HG03175 (cell line): Measurements from ENCODE around the gene RASA3.
"Not testable (repeated sequence)": the region's sequence is repeated elsewhere in the genome, so short reads cannot be mapped to it uniquely, and the experiment has no call there.

Source experiments
- ATAC-seq: cut with Tn5 transposase; IDR thresholded peaks from one replicate; pipeline ENCODE4 v1.9.1; 2021; ENCODE audit warnings: mild to moderate bottlenecking, moderate library complexity; ENCODE audit not compliant: unreplicated experiment

RASA3 gene

GRCh38 chr13:114143806-114144605 lies 11.6 kb upstream of the RASA3 start:
- ATAC-seq: no peak

- no peak for ATAC-seq
These were observed 10.4 kb upstream of the RASA3 start for GRCh38 chr13:114142640-114143490.

DNA sequence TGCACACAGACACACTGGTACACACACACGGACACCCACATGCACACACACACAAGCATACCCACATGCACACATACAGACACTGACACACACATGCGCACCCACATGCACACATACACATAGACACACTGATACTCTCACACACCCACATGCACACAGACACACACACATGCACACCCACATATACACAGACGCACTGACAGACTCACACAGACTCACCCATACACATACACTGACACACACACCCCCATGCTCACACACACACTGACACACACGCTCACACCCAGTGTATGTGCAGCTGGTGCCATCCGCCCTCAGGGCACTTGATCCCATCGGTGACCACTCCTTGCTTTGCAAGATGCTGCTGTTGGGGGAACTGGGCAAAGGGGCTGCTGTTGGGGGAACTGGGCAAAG lies 9.7 kb upstream of the RASA3 start:
- ATAC-seq: no peak

DNA sequence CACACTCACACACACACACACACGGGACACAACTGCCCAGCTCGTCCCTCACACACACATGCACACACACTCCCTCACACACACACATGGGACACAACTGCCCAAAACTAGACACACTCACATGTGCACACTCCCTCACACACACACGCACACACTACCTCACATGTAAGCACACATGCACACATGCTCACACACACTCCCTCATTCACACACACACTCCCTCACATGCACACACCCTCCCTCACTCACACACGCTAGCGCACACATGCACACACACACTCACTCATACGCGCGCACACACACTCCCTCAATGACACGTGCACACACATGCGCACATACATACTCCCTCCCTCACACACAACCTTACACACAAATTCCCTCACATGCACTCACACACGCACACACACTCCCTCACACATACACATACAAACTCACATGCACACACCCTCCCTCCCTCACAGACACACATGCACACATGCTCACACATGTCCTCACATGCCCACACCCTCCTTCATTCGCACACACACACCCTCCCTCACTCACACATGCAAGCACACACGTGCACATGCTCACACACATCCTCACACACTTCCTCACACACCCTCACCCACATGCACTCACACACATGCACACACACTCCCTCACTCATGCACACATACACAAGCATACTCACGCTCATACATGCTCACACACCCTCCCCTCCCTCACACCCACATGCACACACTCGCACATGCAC lies 9.0 kb upstream of the RASA3 start:
- ATAC-seq: no peak

DNA sequence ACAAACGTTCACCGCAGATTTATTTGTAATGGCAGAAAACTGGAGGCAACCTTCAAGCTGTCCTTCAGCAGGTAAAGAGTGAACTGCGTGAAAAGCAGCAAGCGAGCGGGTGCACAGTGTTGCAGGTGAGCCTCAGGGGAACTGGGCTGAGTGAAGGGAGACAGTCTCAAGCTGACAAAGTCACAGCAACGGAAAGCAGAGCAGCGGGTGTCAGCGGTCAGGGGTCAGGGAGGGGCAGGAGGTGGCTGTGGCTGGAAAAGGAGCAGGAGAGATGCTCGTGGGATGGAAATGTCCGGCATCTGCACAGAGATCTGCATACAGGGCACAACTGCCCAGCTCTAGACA lies 8.5 kb upstream of the RASA3 start:
- peak; percentile 46 for ATAC-seq

- ATAC-seq: peak; percentile 8
These were observed 7.9 kb upstream of the RASA3 start for GRCh38 chr13:114140131-114140905.

DNA sequence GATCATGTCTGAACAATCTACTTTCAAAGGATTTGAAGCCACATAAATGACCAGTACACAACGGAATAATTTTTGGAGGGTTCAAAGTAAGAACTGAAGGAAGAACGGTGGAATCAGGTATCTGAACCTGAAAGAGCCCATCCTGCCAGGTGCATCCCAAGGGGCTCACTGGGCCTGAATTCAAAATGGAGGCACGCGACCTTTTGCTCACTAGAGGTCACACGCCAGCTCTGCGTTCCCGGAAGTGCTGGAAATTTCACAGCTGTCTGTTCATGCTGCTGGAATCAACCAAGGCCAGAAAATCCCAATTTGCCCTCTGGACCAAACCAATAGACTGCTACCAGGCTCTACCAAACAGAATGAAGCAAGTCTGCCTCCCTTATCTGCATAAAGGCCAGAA lies 4.2 kb upstream of the RASA3 start:
- no peak for ATAC-seq

- ATAC-seq: no peak
These were observed 3.3 kb upstream of the RASA3 start for GRCh38 chr13:114135731-114136171.

DNA sequence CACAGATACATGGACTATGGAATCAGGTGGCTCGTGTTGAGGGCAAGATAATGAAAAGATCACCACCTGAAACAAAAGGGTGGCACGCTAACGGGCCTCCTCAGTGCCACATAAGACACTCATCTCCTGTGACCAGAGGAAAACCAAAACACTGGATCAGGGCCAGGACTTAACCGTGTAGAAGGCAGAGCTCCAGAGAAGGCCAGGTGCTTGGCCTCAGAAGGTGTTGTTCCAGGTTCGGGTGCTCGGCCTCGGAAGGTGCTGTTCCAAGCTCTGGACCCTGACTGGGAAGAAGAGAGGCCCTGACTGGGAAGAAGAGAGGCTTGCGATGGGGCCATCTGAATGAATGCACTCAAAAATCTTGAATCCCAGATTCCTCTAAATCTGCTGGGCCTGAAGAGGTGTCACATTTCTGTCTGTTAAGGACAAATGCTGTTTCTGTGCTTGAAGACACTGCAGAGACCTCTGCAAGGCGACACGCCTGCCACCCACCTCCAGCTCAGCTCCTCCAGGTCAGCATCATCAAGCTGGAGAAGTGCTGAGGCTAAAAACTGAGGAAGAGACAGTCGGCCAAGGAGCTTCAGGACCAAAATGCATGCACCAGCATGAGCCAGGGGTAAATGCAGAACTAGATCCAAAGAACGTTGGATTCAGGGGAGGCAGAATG lies 2.7 kb upstream of the RASA3 start:
- no peak for ATAC-seq

DNA sequence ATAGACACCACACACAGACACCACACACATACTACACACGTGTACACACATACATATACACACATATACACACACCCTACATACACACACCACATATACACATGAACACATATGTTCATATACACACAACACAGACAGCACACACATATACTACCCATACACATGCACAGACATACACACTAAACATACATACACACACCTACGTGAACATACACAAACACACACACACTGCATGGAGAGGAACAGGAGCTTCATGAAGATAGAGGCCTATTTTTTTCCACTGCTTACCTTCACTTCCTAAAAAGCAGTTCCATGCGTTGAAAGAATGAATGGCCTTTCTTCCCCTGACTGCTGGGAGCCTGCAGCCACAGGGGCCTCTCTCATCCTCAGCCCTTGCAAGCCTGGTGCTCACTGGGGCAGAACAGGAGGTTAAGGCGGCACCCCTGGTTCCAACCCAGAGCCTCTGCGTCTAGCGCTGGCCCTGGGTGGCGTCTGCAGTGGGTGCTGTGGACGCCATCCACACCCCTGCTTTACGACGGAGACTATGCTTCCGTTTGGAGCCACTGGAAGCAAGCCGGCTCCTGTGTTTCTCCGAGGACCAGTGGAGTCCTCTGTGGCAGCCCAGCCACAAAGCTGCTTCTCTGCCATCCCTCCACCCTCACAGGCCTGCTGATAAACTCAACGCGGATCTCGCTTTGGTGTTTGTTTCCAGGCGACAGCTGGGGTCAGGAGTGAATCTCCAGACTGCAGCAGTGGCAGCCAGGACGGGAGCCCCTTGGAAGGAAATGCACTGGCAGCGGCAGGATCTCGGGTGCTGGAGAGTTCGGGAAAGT lies 1.9 kb upstream of the RASA3 start:
- ATAC-seq: no peak

DNA sequence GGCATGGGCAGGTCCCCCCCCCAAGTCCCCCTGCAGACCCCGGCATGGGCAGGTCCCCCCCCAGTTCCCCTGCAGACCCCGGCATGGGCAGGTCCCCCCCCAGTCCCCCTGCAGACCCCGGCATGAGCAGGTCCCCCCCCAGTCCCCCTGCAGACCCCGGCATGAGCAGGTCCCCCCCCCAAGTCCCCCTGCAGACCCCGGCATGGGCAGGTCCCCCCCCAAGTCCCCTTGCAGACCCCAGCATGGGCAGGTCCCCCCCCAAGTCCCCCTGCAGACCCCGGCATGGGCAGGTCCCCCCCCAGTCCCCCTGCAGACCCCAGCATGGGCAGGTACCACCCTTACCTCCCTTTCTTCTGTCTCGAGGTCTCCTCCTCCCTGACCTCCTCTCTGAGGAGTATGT lies 1.1 kb upstream of the RASA3 start:
- not testable (repeated sequence) for ATAC-seq

DNA sequence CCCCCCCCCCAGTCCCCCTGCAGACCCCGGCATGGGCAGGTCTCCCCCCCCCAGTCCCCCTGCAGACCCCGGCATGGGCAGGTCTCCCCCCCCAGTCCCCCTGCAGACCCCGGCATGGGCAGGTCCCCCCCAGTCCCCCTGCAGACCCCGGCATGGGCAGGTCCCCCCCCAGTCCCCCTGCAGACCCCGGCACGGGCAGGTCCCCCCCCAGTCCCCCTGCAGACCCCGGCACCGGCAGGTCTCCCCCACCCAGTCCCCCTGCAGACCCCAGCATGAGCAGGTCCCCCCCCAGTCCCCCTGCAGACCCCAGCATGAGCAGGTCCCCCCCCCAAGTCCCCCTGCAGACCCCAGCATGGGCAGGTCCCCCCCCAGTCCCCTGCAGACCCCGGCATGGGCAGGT lies 703 bp upstream of the RASA3 start:
- ATAC-seq: not testable (repeated sequence)

DNA sequence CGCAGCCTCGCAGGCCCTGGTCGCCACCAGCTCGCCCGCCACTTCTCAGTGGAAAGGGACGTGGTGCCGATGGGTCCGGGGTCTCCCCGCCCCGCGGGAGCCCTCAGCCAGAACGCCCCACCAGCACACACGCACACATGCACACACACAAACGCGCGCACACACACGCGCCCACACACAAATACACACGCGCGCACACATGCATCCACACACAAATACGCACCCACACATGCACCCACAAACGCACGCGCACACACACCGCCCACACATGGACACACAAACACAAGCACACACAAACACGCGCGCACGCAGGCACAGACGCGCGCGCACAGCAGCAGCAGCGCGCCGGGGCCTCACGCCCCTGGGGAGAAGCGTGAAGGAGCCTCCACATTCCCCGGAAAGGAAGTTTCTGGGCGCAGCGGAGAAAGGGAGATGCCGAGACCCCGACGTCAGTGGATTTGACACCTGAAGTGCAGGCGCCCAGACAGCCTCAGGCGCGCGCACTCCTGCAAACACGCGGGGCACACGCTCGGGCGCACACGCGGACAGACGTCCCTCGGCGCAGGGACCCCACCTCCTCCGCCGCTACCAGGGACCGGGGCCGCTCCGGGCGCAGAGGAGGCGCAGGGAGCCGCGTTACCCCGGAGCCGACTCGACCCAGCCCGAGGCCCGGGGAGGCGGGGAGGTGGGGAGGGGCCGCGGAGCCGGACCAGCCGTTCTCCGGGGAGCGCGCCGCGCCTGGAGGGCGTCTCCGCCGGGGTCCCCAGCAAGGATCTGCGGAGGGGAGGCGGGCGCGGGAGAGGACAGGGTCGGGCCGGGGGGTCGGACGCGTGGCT lies 622 bp downstream of the RASA3 start:
- no peak for ATAC-seq

DNA sequence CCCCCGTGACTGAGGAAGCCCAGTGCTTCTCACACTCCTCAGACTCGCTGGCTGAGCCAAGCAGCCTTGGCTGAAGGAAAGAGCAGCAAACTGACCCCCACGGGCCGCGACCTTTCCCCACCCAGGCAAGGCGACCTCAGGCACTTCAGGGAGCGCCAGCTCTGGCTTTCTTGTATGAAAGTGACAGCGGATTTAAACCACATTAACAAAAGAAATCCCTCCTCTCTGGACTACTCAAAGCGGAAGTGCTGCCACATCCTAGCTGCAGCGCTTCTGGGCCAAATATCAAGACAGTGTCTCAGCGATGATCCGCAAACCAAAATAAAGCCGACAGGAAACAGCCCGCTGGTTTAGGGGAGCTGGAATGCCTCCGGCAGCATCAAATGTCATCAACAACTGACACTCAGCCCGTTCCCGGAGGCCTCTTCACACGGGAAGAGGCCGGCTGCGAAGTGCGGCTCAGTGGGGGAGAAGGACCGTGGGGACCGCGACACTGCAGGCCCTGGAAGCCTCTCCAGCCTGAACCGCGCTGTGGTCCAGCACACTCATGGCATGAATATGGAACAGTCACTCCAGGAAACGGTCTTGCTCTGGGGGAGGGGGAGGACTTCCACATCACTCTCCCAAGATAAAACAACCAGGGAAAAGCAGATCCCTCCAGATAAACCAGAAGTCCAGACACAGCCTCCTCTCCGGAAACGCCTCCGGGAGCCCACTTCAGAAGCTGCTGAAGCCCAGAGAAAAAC lies 1.4 kb downstream of the RASA3 start:
- ATAC-seq: no peak

DNA sequence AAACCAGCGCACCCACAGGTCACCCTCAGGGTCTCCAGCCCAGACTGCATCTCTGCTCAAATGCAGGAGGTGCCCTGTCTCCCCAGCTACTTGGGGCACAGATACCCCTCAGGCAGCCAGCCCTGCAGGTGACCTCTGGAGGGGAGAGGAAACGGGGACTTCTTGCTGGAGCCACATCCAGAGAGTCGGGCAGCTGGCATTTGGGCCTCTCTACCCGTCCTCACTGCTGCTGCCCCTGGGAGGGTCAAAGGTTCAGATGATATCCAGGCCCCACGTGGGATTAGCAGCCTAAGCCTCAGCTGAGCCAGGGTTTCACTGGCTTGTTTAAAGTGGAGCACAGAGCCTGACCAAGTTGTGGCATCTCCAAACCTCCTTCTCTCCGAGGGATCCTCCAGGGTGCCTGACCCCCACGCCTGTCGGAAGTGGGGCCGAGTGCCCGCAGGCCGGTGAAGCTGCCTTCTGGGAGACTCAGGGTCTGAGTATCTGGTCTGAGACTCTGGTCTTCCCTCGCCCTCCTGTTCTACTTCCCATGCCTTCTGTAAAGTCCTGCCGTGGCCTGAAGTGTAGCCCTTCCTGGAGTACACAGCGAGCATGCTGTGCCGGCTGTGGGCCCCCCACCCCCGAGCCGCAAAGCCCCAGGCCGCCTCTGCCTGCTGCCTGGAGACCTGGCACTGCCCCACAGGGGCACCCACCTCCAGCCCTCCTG lies 2.1 kb downstream of the RASA3 start:
- ATAC-seq: no peak

DNA sequence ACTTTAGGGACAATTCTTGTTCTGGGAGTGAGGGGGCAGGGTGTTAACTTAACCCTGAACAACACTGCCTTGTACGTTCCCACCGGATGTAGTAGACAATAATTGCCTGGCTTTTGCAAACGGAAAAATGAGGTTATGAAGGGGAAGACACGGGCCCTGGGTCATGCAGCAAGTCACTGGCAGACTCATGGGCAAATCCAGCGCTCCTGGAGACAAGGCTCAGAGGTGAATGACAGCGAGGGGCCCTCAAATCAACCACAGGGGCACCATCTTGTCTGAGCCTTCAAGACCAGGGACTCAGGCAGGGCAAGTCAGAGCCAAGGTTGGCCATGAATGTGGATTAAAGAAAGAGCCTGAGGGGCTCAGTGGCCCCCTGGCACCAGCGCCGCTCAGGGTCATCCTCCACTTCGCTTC lies 2.8 kb downstream of the RASA3 start:
- ATAC-seq: no peak
